ENCODE measurements around the gene FGD2.

GRCh38 chr6:36975231-36976006 lies 30.0 kb upstream of the FGD2 start:
- no peak for TF ChIP-seq TCF7L2 (IDR thresholded peaks at IDR 0.05; ENCODE audit: borderline replicate concordance, low read depth, low read length)
- TF ChIP-seq YY1 (tag by site-specific recombination; IDR thresholded peaks at IDR 0.05) = no peak
- TF ChIP-seq, protein P1, sequence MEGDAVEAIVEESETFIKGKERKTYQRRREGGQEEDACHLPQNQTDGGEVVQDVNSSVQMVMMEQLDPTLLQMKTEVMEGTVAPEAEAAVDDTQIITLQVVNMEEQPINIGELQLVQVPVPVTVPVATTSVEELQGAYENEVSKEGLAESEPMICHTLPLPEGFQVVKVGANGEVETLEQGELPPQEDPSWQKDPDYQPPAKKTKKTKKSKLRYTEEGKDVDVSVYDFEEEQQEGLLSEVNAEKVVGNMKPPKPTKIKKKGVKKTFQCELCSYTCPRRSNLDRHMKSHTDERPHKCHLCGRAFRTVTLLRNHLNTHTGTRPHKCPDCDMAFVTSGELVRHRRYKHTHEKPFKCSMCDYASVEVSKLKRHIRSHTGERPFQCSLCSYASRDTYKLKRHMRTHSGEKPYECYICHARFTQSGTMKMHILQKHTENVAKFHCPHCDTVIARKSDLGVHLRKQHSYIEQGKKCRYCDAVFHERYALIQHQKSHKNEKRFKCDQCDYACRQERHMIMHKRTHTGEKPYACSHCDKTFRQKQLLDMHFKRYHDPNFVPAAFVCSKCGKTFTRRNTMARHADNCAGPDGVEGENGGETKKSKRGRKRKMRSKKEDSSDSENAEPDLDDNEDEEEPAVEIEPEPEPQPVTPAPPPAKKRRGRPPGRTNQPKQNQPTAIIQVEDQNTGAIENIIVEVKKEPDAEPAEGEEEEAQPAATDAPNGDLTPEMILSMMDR (tag by site-specific recombination; IDR thresholded peaks at IDR 0.05) = no peak

Measured in HEK293 (cell line).